Stimulated activated CD8-positive, alpha-beta memory T cell treated with anti-CD3 and anti-CD28 coated beads, Interleukin-12 subunit alpha, Interleukin-12 subunit beta, amount 100 ng/mL, for 24 hours (primary cell): ENCODE data around the gene MACC1.
"Not testable (repeated sequence)": the region's sequence is repeated elsewhere in the genome, so short reads cannot be mapped to it uniquely, and the experiment has no call there.

ENCODE experiments used
- DNase-seq: peaks from one replicate; pipeline ENCODE4 v3.0.0-alpha.2; 2020; ENCODE audit errors: extremely low read depth

MACC1 gene

GRCh38 chr7:20207811-20208210 is 9.4 kb downstream of the MACC1 start:
- DNase-seq, result not testable (repeated sequence)

GRCh38 chr7:20206104-20206896 is 10.9 kb downstream of the MACC1 start:
- no peak for DNase-seq

- DNase-seq, result no peak
Measured at GRCh38 chr7:20203316-20203715, 13.9 kb downstream of the MACC1 start.

DNA sequence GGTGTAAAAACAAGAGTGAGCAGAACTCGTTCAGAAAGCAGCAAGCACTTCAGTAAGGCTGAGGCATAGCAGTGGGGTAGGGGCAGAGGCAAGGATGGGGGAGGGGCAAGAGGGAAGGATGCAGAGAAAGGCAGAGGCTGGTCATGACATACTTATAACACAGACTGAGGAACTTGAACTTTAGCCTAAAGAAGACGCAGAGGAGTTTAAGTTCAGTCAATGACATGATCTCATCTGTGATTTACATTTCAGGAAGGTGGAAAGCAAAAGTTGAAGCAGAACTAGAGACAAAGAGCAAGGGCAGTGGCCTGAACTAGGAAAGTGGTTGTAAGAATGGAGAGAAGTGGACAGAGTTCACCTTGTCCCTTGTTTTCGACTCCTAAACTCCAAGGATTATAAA is 15.8 kb downstream of the MACC1 start:
- no peak for DNase-seq

DNA sequence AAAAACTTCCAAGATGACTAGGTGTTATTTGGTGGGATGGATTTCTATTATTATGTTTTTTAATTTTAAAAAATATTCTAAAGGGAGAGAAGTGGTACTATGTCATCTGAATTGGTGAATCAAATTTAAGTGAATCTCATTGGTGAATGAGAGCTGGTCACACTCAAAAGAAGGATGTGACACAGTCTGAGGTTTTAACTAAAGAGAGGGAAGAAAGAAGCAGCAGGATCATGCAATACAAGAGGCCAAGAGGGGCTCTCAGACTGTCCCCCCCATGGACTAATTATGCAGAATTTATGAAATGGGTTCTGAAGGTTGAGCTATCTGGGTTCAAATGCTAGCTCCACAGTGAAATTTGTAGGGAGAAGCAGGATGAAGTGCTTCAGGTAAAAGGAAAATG is 16.2 kb downstream of the MACC1 start:
- DNase-seq, result no peak

DNA sequence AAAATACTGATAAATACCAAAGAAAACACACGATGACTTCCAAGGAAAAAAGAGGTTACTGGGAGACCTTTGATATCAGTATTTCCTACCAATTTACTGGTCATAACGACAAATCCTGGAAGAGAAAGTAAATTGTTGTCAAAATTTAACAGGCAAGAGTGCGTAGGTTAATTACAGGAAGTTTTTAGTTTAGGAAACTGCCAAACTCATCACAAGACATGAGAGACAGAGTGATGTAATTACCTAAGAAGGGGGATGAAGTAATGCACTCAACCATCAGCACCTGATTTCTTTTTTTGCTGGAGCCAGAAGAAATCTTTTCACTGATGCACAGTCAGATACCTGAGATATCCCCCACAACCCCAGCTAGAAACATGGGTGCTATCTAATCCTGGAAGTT is 16.8 kb downstream of the MACC1 start:
- no peak for DNase-seq

- no peak for DNase-seq
Measured at GRCh38 chr7:20199015-20199737, 18.0 kb downstream of the MACC1 start.

DNA sequence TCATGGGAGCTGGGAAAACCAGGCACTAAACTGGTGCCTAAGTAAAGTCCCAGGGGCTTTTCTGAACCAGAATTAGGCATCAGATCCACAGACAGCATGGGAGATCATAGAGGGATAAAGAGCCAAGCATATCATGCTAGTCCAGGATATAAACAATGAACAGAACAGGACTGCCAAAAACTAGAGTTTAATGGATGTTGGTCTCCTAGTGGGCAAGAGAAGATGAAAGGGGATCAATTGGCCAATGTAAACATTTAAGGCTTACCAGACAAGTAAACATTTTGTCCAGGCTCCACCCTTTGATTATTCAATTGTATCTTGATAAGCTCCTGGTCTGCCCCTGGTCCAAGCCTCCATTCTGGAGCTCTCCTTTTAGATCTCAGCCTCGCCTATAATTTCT is 18.9 kb downstream of the MACC1 start:
- no peak for DNase-seq

DNA sequence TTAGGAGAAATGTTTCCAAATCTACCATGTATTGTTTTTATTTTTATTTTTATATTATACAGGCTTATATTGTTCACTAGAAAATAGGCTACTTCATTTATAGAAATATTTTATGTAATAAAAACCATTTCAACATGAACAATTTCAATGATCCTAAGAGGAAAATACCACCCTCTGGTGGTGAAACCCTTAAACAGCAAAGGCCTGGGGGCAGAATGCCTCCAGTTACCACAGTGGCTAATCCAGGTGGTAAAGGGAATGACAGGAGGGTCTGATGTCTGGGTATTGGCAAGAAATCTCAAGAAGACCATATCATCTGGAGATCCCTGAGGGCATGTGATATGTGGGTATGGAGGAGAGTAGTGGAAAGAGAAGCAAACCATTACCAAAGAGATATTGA is 19.3 kb downstream of the MACC1 start:
- DNase-seq, result no peak

- no peak for DNase-seq
Measured at GRCh38 chr7:20197125-20197748, 19.9 kb downstream of the MACC1 start.

DNA sequence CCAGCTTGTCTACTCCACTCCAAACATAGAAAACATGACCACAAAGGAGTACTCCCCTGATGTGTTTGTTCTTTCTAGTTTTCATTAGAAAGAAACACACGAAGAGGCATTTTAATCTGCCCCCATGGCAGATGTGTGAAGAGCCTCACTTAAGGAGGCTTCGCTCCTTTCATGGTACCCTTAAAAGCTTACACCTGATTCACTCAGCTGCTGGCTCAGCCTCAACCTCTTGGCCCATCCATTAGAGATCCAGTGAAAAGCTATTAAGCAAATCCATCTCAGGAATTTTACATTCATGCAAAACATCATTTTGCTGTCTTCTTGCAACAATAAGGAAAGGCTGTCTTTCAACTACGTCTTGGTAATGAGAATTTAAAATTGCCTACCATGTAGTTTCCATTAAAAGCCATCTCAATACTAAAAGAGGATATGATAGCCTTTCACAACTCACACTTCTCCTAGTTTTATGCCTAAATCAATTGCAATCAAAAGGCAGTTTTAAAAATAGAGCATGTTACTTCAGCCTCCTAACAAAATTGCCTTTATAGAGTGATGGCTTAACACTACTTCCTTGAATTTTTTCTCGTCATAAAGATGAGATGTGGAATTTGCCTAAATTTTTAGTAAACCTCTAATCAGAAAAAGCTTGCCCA is 22.7 kb downstream of the MACC1 start:
- DNase-seq, result no peak

DNA sequence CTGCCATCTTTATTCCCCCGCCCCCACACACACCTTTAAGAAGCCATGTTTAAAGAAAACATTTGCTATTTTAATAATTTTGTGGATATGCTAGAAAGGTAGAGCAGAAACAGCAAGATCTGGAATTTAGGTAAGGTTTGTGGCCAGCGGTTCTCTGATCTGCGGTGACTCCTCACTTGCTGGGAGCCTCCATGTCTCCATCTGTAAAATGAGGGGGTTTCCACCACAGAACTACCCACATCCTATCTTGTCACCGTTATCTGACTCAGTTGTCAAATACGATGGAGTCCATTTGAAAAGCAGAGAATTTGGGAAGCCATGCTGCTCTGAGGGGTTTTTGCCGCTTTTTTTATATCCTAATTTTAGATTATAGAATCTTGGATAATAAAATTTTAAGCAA is 23.3 kb downstream of the MACC1 start:
- no peak for DNase-seq

DNA sequence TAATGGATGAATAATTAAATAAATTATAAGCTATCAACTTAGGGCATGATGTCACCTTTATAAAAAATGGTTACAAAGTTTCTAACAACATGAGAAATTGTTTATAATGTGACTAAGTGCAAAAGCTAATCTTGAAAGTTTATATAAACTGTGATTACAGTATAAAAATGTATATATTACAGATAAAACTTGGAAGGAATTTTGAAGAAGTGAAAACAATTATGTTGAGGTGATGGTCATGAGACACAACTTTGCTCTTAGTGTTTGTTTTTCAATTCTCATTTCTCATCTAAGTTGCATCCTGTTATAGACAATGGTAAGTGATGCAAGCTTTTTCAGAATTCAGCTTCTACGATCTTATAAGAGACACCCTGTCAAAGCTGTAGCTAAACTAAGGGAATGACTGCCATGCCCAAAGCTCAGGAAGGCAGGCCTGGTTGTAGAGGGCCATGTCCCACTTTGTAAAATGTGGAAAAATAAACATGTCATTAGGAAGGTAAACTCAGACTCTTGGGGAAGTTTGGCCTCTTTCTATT is 23.9 kb downstream of the MACC1 start:
- DNase-seq, result no peak

GRCh38 chr7:20191391-20191869 is 25.8 kb downstream of the MACC1 start:
- DNase-seq, result no peak

DNA sequence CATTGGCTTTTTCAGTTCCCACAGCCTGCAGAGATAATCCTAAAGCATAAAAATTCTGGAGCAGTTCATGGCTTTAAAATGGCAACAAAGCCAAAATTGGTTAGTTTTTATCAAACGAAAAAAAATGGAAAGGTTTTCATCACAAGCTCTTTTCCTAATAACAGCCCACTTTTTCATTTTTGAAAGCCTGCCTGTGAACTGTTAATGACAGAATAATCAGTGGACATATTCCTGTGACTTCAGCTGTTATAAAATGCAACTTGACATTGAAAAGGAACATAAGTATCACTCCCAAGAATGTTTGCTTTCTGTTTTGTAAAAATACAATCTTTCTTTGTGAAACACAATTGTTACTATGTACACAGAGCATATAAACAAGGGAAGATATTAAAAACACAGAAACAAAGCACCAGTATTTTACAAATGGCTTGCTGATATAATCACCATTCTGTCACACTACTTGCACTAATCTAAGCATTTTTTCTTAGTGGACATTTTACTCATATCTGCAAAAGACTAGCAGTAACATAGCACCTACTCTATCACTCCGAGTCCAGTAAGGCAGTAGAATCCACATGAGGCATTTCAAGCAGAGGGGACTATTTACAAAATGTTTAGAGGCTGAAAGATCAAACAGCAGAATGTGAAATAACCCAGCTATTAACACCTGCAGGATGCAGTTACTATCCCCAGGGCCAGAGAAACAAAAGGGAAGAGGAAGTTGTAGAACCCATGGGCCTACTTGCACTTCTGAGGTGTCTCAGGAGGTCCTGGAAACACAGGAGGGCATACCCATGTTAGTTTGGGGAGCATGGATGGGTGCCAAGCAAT is 26.4 kb downstream of the MACC1 start:
- DNase-seq, result no peak

- no peak for DNase-seq
Measured at GRCh38 chr7:20189852-20190251, 27.3 kb downstream of the MACC1 start.

DNA sequence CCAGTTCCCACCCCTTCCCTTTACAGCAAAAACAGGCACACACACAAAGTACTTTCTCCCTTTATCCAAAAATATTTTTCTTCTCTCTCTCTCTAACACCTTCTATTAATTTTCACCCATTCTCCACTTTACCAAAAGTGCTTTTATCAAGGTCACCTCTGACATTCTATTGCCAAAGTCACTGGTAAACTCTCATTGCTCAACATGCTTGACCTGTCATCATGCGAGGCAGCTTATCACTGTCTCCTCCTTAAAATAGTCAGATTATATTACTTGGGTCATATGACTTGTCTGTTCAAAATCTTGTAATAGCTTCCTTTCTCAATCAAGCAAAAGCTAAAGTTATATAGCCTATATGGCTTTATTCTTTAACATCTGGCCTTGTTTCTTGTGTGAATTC is 28.6 kb downstream of the MACC1 start:
- no peak for DNase-seq

- not testable (repeated sequence) for DNase-seq
Measured at GRCh38 chr7:20187850-20188249, 29.3 kb downstream of the MACC1 start.

- no peak for DNase-seq
Measured at GRCh38 chr7:20185988-20186387, 31.2 kb downstream of the MACC1 start.

- DNase-seq, result no peak
Measured at GRCh38 chr7:20183086-20183485, 34.1 kb downstream of the MACC1 start.
